Measurements from ENCODE around the gene STAT5B. TPM values are rescaled to one million over a fixed set of nuclear protein-coding genes. Genes with fewer than 3 reads are reported as not detected.

STAT5B gene
- total and polyA plus RNA-seq, 9 of the 15 experiments (the other 6 are each of a cell fraction or from before 2014, with no cell fraction given): 20.8 to 176 (median 92.4) TPM

DNA sequence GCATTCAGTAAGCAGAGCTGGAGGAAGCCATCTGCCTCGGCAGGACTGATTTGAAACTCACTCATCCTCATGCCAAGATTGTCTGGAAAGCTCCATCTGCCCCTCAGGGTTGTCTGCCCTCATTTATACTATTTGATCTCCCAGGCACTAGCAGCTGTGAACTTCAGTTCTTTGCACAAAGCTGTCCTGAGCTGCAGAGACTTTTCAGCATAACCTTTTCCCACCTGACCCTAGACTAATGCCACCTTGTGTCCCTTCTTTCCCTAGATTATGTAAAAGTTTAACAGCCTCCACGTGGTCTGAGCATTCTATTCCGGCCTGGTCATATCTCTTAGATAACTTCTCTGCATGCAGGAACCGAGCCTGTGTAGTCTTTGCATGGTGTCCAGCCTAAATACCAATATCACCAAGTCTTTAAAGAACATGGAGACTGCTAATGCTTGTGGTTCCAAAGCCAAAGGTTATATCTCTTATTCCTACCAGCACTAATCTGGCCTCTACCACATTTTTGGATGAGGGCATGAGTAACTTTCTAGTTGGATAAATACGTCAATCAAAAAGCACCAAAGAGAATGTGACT lies 41.2 kb upstream of the STAT5B start (continued):
- TF ChIP-seq ATF3 (IDR thresholded peaks at IDR 0.05): no peak
- TF ChIP-seq ATF3 (CRISPR knock-in tag; conservative IDR thresholded peaks at IDR 0.05): no peak
- TF ChIP-seq TBP (optimal IDR thresholded peaks at IDR 0.05; ENCODE audit: low read depth, low read length): no peak
- TF ChIP-seq KDM4B (IDR thresholded peaks at IDR 0.05; ENCODE audit: borderline replicate concordance in 2 of 2, low read depth in 1 of 2): no peak
- no peak for TF ChIP-seq CBX5 (IDR thresholded peaks at IDR 0.05; ENCODE audit: borderline replicate concordance, low read depth)
- no peak for TF ChIP-seq KAT2B (IDR thresholded peaks at IDR 0.05; ENCODE audit: low read depth, low read length)
- TF ChIP-seq, protein P1, sequence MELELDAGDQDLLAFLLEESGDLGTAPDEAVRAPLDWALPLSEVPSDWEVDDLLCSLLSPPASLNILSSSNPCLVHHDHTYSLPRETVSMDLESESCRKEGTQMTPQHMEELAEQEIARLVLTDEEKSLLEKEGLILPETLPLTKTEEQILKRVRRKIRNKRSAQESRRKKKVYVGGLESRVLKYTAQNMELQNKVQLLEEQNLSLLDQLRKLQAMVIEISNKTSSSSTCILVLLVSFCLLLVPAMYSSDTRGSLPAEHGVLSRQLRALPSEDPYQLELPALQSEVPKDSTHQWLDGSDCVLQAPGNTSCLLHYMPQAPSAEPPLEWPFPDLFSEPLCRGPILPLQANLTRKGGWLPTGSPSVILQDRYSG (tag; conservative IDR thresholded peaks at IDR 0.05; ENCODE audit: low read depth): peak; percentile 76
- no peak for TF ChIP-seq NEUROD1 (IDR thresholded peaks at IDR 0.05; ENCODE audit: borderline replicate concordance, low read depth, low read length, partially characterized antibody)
- TF ChIP-seq RBM34 (IDR thresholded peaks at IDR 0.05; ENCODE audit: borderline replicate concordance, insufficient read depth, low read length): no peak
- 0 out of 2 replicates have a peak, but pooled peaks have one; percentile 15 for TF ChIP-seq BACH1 (tag; IDR thresholded peaks at IDR 0.05)
- no peak for TF ChIP-seq NFXL1 (CRISPR knock-in tag; IDR thresholded peaks at IDR 0.05)
- TF ChIP-seq, protein P2, sequence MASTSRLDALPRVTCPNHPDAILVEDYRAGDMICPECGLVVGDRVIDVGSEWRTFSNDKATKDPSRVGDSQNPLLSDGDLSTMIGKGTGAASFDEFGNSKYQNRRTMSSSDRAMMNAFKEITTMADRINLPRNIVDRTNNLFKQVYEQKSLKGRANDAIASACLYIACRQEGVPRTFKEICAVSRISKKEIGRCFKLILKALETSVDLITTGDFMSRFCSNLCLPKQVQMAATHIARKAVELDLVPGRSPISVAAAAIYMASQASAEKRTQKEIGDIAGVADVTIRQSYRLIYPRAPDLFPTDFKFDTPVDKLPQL (IDR thresholded peaks at IDR 0.05; ENCODE audit: extremely low read depth, insufficient read length): no peak
- TF ChIP-seq HNRNPH1 (optimal IDR thresholded peaks at IDR 0.05; ENCODE audit: low read depth, low read length): no peak
- TF ChIP-seq NFRKB (IDR thresholded peaks at IDR 0.05; ENCODE audit: low read depth): no peak; the same call in 1 of the 2 replicates
- TF ChIP-seq RAD21 (CRISPR knock-in tag; conservative IDR thresholded peaks at IDR 0.05 in 1 of 2, IDR thresholded peaks at IDR 0.05 in 1 of 2): 0 out of 4 replicates have a peak, but pooled peaks of 1 of the 2 experiments have one; percentile 8
- peak; percentile 57 for TF ChIP-seq ETV1 (tag; conservative IDR thresholded peaks at IDR 0.05; ENCODE audit: low read depth)
- TF ChIP-seq, protein P3, sequence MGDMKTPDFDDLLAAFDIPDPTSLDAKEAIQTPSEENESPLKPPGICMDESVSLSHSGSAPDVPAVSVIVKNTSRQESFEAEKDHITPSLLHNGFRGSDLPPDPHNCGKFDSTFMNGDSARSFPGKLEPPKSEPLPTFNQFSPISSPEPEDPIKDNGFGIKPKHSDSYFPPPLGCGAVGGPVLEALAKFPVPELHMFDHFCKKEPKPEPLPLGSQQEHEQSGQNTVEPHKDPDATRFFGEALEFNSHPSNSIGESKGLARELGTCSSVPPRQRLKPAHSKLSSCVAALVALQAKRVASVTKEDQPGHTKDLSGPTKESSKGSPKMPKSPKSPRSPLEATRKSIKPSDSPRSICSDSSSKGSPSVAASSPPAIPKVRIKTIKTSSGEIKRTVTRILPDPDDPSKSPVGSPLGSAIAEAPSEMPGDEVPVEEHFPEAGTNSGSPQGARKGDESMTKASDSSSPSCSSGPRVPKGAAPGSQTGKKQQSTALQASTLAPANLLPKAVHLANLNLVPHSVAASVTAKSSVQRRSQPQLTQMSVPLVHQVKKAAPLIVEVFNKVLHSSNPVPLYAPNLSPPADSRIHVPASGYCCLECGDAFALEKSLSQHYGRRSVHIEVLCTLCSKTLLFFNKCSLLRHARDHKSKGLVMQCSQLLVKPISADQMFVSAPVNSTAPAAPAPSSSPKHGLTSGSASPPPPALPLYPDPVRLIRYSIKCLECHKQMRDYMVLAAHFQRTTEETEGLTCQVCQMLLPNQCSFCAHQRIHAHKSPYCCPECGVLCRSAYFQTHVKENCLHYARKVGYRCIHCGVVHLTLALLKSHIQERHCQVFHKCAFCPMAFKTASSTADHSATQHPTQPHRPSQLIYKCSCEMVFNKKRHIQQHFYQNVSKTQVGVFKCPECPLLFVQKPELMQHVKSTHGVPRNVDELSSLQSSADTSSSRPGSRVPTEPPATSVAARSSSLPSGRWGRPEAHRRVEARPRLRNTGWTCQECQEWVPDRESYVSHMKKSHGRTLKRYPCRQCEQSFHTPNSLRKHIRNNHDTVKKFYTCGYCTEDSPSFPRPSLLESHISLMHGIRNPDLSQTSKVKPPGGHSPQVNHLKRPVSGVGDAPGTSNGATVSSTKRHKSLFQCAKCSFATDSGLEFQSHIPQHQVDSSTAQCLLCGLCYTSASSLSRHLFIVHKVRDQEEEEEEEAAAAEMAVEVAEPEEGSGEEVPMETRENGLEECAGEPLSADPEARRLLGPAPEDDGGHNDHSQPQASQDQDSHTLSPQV (IDR thresholded peaks at IDR 0.05): peak; percentile 98
- TF ChIP-seq TFAP4 (CRISPR knock-in tag; IDR thresholded peaks at IDR 0.05; ENCODE audit: borderline replicate concordance): no peak
- TF ChIP-seq FOXA1 (IDR thresholded peaks at IDR 0.05; ENCODE audit: borderline replicate concordance): no peak

All from K562 (cell line).